H1 (cell line): ENCODE measurements around the gene BCAS1. TPM values are rescaled to one million over a fixed set of nuclear protein-coding genes. Genes with fewer than 3 reads are reported as not detected.

Experiments used
- CTCF ChIA-PET: fragments of 300-600 bp; sonication (Branson Sonifier 250); formaldehyde crosslinking; loops from one replicate; lab custom pipeline; 2021; ENCODE audit not compliant: partially characterized antibody; lab: Charles Lee
- POLR2A ChIA-PET: fragments of 300-600 bp; sonication (Branson Sonifier 250); formaldehyde crosslinking; loops from one replicate; lab custom pipeline; 2021; ENCODE audit warnings: inconsistent platforms; ENCODE audit not compliant: partially characterized antibody; lab: Charles Lee
- DNase-seq, 2 experiments: peaks; one replicate each; pipeline versions ENCODE4 v3.0.0 to v3.0.0-alpha.2; 2010 to 2022; ENCODE audit warnings: low spot score in 2 of 2, low read depth in 1 of 2, mixed read lengths in 1 of 2
- FAIRE-seq: peaks from 2 replicates; lab custom pipeline; 2011; peaks lifted over from hg19 to GRCh38; lab: Jason Lieb, UNC
- H2AFZ ChIP-seq: 2 replicates; pipeline ENCODE4 v1.8.1; 2012; ENCODE audit warnings: low read length, inconsistent platforms
- H2AK5ac ChIP-seq: 2 replicates; pipeline ENCODE4 v1.6.1; 2013; ENCODE audit warnings: low read depth, low read length
- H2BK120ac ChIP-seq: replicated peaks from 2 replicates; pipeline ENCODE3; 2013; ENCODE audit warnings: low read depth, low read length, inconsistent platforms
- H2BK12ac ChIP-seq: 2 replicates; pipeline ENCODE4 v1.6.1; 2013; ENCODE audit warnings: low read depth, low read length
- H2BK15ac ChIP-seq: 2 replicates; pipeline ENCODE4 v1.6.1; 2013; ENCODE audit warnings: low read length
- H2BK20ac ChIP-seq: 2 replicates; pipeline ENCODE4 v1.6.1; 2013; ENCODE audit warnings: low read length
- H2BK5ac ChIP-seq: 2 replicates; pipeline ENCODE4 v1.6.1; 2013; ENCODE audit warnings: low read depth, low read length
- H3K14ac ChIP-seq: 2 replicates; pipeline ENCODE4 v1.6.1; 2013; ENCODE audit warnings: inconsistent platforms; ENCODE audit not compliant: insufficient read length
- H3K18ac ChIP-seq: 2 replicates; pipeline ENCODE4 v1.6.1; 2013; ENCODE audit warnings: low read length; ENCODE audit errors: extremely low read depth
- H3K23ac ChIP-seq: 2 replicates; pipeline ENCODE4 v1.6.1; 2013; ENCODE audit warnings: inconsistent platforms; ENCODE audit not compliant: insufficient read length
- H3K23me2 ChIP-seq: 2 replicates; pipeline ENCODE4 v1.6.1; 2013; ENCODE audit warnings: low read depth, low read length
- H3K27ac ChIP-seq: 2 replicates; pipeline ENCODE4 v1.6.1; 2011; ENCODE audit warnings: low read depth, low read length, inconsistent platforms
- H3K27me3 ChIP-seq, 4 experiments: replicated peaks in 1 of 4; 1 replicate in 1 of 4; 2 replicates in 3 of 4; pipeline versions ENCODE4 v1.6.1 to v1.8.1; 2011 to 2013; ENCODE audit warnings: low read length in 3 of 4, mild to moderate bottlenecking in 3 of 4, inconsistent platforms in 2 of 4, mixed read lengths in 2 of 4, moderate library complexity in 1 of 4; ENCODE audit not compliant: control insufficient read depth in 3 of 4, insufficient read depth in 3 of 4; ENCODE audit errors: extremely low read depth in 1 of 4
- H3K36me3 ChIP-seq, 4 experiments: 2 replicates each; pipeline versions ENCODE4 v1.6.1 to v1.8.1; 2011 to 2013; ENCODE audit warnings: mild to moderate bottlenecking in 4 of 4, low read length in 3 of 4, moderate library complexity in 2 of 4, control low read depth in 1 of 4, inconsistent platforms in 1 of 4; ENCODE audit not compliant: insufficient read depth in 4 of 4, control insufficient read depth in 2 of 4
- H3K4ac ChIP-seq: replicated peaks from 2 replicates; pipeline ENCODE3; 2013; ENCODE audit warnings: low read length, low read depth, mixed read lengths, inconsistent platforms; ENCODE audit not compliant: insufficient read length
- H3K4me1 ChIP-seq, 4 experiments: replicated peaks in 1 of 4; 1 replicate in 1 of 4; 2 replicates in 3 of 4; pipeline versions ENCODE4 v1.6.1 to v1.8.1; 2011 to 2013; ENCODE audit warnings: low read length in 3 of 4, inconsistent platforms in 2 of 4, mixed read lengths in 1 of 4; ENCODE audit not compliant: insufficient read depth in 4 of 4, control insufficient read depth in 3 of 4
- H3K4me2 ChIP-seq, 2 experiments: 2 replicates each; pipeline versions ENCODE4 v1.6.1 to v1.8.1; 2011 to 2013; ENCODE audit warnings: low read depth in 2 of 2, low read length in 2 of 2, control low read depth in 1 of 2, inconsistent platforms in 1 of 2, mild to moderate bottlenecking in 1 of 2; ENCODE audit not compliant: insufficient read depth in 1 of 2
- H3K4me3 ChIP-seq, 4 experiments: fragments of 200-600, 300-600 bp in 1 of 4; sonication (generic), shearing (Covaris generic), sonication (Bioruptor Twin) in 1 of 4; 2 replicates each; pipeline versions ENCODE4 v1.5.1 to v1.8.1; 2011 to 2016; ENCODE audit warnings: low read length in 4 of 4, low read depth in 3 of 4, control low read depth in 2 of 4, inconsistent platforms in 2 of 4, mild to moderate bottlenecking in 2 of 4, mixed read lengths in 1 of 4, moderate library complexity in 1 of 4; ENCODE audit not compliant: insufficient read depth in 2 of 4; ENCODE audit errors: extremely low read depth in 1 of 4
- H3K56ac ChIP-seq: replicated peaks from 2 replicates; pipeline ENCODE3; 2013; ENCODE audit warnings: low read depth, mild to moderate bottlenecking, mixed read lengths, low read length, inconsistent platforms; ENCODE audit not compliant: insufficient read length
- H3K79me1 ChIP-seq: 2 replicates; pipeline ENCODE4 v1.6.1; 2013; ENCODE audit warnings: low read depth, low read length, control low read depth
- H3K79me2 ChIP-seq, 2 experiments: 2 replicates each; pipeline versions ENCODE4 v1.6.1 to v1.8.1; 2012 to 2013; ENCODE audit warnings: low read length in 2 of 2, mild to moderate bottlenecking in 2 of 2, inconsistent platforms in 1 of 2; ENCODE audit not compliant: insufficient read depth in 2 of 2, control insufficient read depth in 1 of 2
- H3K9ac ChIP-seq, 4 experiments: replicated peaks in 1 of 4; 1 replicate in 1 of 4; 2 replicates in 3 of 4; pipeline versions ENCODE4 v1.6.1 to v1.8.1; 2011 to 2013; ENCODE audit warnings: low read depth in 3 of 4, low read length in 3 of 4, control low read depth in 2 of 4, mild to moderate bottlenecking in 2 of 4, moderate library complexity in 2 of 4, inconsistent platforms in 1 of 4; ENCODE audit errors: extremely low read depth in 1 of 4
- H3K9me3 ChIP-seq, 2 experiments: 2 replicates each; pipeline versions ENCODE4 v1.6.1 to v1.8.1; 2012 to 2013; ENCODE audit warnings: mild to moderate bottlenecking in 2 of 2, moderate library complexity in 2 of 2, control low read depth in 1 of 2, inconsistent platforms in 1 of 2, low read depth in 1 of 2, low read length in 1 of 2, mixed read lengths in 1 of 2; ENCODE audit not compliant: insufficient read depth in 2 of 2
- H4K20me1 ChIP-seq, 2 experiments: replicated peaks in 1 of 2; 2 replicates each; pipeline versions ENCODE3 to v1.8.1; 2011 to 2013; ENCODE audit warnings: inconsistent platforms in 2 of 2, low read length in 2 of 2, mild to moderate bottlenecking in 1 of 2; ENCODE audit not compliant: insufficient read depth in 2 of 2, control insufficient read depth in 1 of 2
- H4K5ac ChIP-seq: 2 replicates; pipeline ENCODE4 v1.6.1; 2013; ENCODE audit warnings: low read length, low read depth, mixed read lengths, inconsistent platforms; ENCODE audit not compliant: insufficient read length
- H4K8ac ChIP-seq: 2 replicates; pipeline ENCODE4 v1.8.0; 2013; ENCODE audit warnings: mild to moderate bottlenecking, moderate library complexity, low read length, inconsistent platforms; ENCODE audit not compliant: insufficient read depth; ENCODE audit errors: extremely low read depth
- H4K91ac ChIP-seq: replicated peaks from 2 replicates; pipeline ENCODE3; 2013; ENCODE audit warnings: low read length, mixed read lengths, inconsistent platforms; ENCODE audit not compliant: insufficient read length
- CEBPB ChIP-seq: IDR thresholded peaks from 2 replicates; pipeline ENCODE4 v1.6.1; 2012; ENCODE audit warnings: low read depth, low read length
- E2F6 ChIP-seq: IDR thresholded peaks from 2 replicates; pipeline ENCODE4 v1.6.1; 2012; ENCODE audit warnings: inconsistent platforms
- HDAC2 ChIP-seq, 2 experiments: fragments of 300-600 bp in 1 of 2; sonication (generic) in 1 of 2; IDR thresholded peaks; 2 replicates each; pipeline ENCODE4 v1.6.1; 2011 to 2012; ENCODE audit warnings: low read depth in 2 of 2, low read length in 2 of 2, mild to moderate bottlenecking in 2 of 2, moderate library complexity in 2 of 2, borderline replicate concordance in 1 of 2, inconsistent platforms in 1 of 2
- KDM4A ChIP-seq: IDR thresholded peaks from one replicate; pipeline ENCODE4 v1.7.1; 2012; ENCODE audit warnings: low read depth, mild to moderate bottlenecking, moderate library complexity, low read length, inconsistent platforms; ENCODE audit not compliant: severe bottlenecking
- MAFK ChIP-seq: IDR thresholded peaks from 2 replicates; pipeline ENCODE4 v1.6.1; 2012; ENCODE audit warnings: low read depth, mild to moderate bottlenecking, improper control_type of control experiment, low read length
- MAX ChIP-seq: IDR thresholded peaks from 2 replicates; pipeline ENCODE4 v1.6.1; 2012; ENCODE audit warnings: inconsistent platforms
- PHF8 ChIP-seq: fragments of 200-600 bp; sonication (generic); conservative IDR thresholded peaks from 2 replicates; pipeline ENCODE4 v1.7.1; 2012; ENCODE audit warnings: low read depth, mild to moderate bottlenecking, inconsistent platforms, low read length, moderate library complexity
- POLR2A ChIP-seq, 2 experiments: IDR thresholded peaks; 1 replicate in 1 of 2; 2 replicates in 1 of 2; pipeline ENCODE4 v1.6.1; 2011; ENCODE audit warnings: low read depth in 2 of 2, low read length in 2 of 2, mild to moderate bottlenecking in 2 of 2; ENCODE audit errors: control extremely low read depth in 1 of 2
- RXRA ChIP-seq: IDR thresholded peaks from 2 replicates; pipeline ENCODE4 v1.6.1; 2011; ENCODE audit warnings: low read depth, mild to moderate bottlenecking, low read length, moderate library complexity; ENCODE audit not compliant: insufficient read depth
- SIN3A ChIP-seq, 2 experiments: IDR thresholded peaks in 1 of 2; conservative IDR thresholded peaks in 1 of 2; 2 replicates each; pipeline ENCODE4 v1.6.1; 2011 to 2012; ENCODE audit warnings: low read length in 2 of 2, improper control_type of control experiment in 1 of 2, low read depth in 1 of 2, mild to moderate bottlenecking in 1 of 2
- SIX5 ChIP-seq: IDR thresholded peaks from 2 replicates; pipeline ENCODE4 v1.6.1; 2011; ENCODE audit warnings: mild to moderate bottlenecking, low read depth, low read length
- SP1 ChIP-seq: IDR thresholded peaks from 2 replicates; pipeline ENCODE4 v1.6.1; 2011; ENCODE audit warnings: low read depth, low read length
- TCF12 ChIP-seq: IDR thresholded peaks from 2 replicates; pipeline ENCODE4 v1.6.1; 2011; ENCODE audit warnings: low read depth, mild to moderate bottlenecking, low read length
- WGBS, 2 experiments: shearing (Covaris generic) in 1 of 2; methylation state at CpG; one replicate each; pipeline versions ENCODE4 v1.1.6 to v1.1.7; 2013 to 2015; ENCODE audit warnings: low lambda C conversion rate in 2 of 2, mixed read lengths in 2 of 2, inconsistent platforms in 1 of 2, low coverage in 1 of 2, missing lambda C conversion rate in 1 of 2; ENCODE audit not compliant: insufficient replicate concordance in 2 of 2, insufficient coverage in 1 of 2, insufficient read length in 1 of 2; ENCODE audit errors: extremely low coverage in 1 of 2, missing lambda C conversion rate in 1 of 2; 5-methylcytosine and 5-hydroxymethylcytosine counted together
- polyA plus RNA-seq, 7 experiments: library from polyadenylated mRNA; depleted of rRNA in 3 of 7; stranded (reverse) in 5 of 7; unstranded in 2 of 7; fragments of >200 nt in 5 of 7; fragments of 200-250 nt in 2 of 7; gene quantifications; 1 replicate in 5 of 7; 2 replicates in 1 of 7; 4 replicates in 1 of 7; pipeline versions ENCODE4 v1.2.1 to v1.2.3, GENCODE V29; 2011 to 2013; ENCODE audit warnings: missing spikeins in 2 of 7, mixed read lengths in 2 of 7
- total RNA-seq: library from RNA; stranded (reverse); fragmentation: NEBNext Ultra II Directional; extraction: Animal tissue kit (Norgen Biotek cat#: 25700); gene quantifications from 2 replicates; pipeline ENCODE4 v1.2.1, GENCODE V29; 2021

The BCAS1 gene
- total and polyA plus RNA-seq, 2 of the 8 experiments (the other 6 are each of a cell fraction or from before 2014, with no cell fraction given), result 0.06 to 0.19 TPM

GRCh38 chr20:53981752-53982437 lies 88.5 kb downstream of the BCAS1 start:
- no peaks in the 10 kb centered on the region for H3K79me2 ChIP-seq
- ChIA-PET POLR2A (no interaction called here), CTCF (interaction anchor here (0.6 kb wide), 1 partner anchor 40 kb away, joined by 3 read pairs; no protein-coding TSS in a partner anchor)
- TF ChIP-seq RXRA (no peak), SIX5 (no peak), PHF8 (no peak), POLR2A (IDR thresholded peaks at IDR 0.05; ENCODE audit: control extremely low read depth in 1 of 2, low read depth in 2 of 2, low read length in 2 of 2) (no peak), SP1 (no peak), KDM4A (no peak), E2F6 (no peak), MAX (no peak), SIN3A (conservative IDR thresholded peaks at IDR 0.05 in 1 of 2, IDR thresholded peaks at IDR 0.05 in 1 of 2; ENCODE audit: low read depth in 1 of 2, low read length in 2 of 2) (no peak), HDAC2 (IDR thresholded peaks at IDR 0.05; ENCODE audit: borderline replicate concordance in 1 of 2, low read depth in 2 of 2, low read length in 2 of 2) (no peak), TCF12 (no peak), MAFK (no peak), CEBPB (no peak)

More at GRCh38 chr20:53981752-53982437, 88.5 kb downstream of the BCAS1 start:
- no peak overlapping the region for H2BK5ac ChIP-seq
- no peak overlapping the region for H3K4ac ChIP-seq
- no peak overlapping the region for H2BK120ac ChIP-seq
- H3K4me1 ChIP-seq, result no peaks in the 10 kb centered on the region
- no peak overlapping the region for H4K8ac ChIP-seq
- H4K20me1 ChIP-seq, result no peaks in the 10 kb centered on the region
- no peak overlapping the region for H3K23ac ChIP-seq
- H3K14ac ChIP-seq, result no peak overlapping the region
- H2BK20ac ChIP-seq, result no peak overlapping the region
- H3K27ac ChIP-seq, result no peak overlapping the region
- no peaks in the 10 kb centered on the region for H3K27me3 ChIP-seq
- H3K79me1 ChIP-seq, result no peaks in the 10 kb centered on the region
- no peak overlapping the region for H2BK12ac ChIP-seq
- 87% methylated on average over 4 of the region's 4 CpGs; no CpG with 5 or more reads in 1 of the 2 experiments for WGBS, 2 experiments
- H3K4me2 ChIP-seq, result no peak overlapping the region
- H2AFZ ChIP-seq, result no peak overlapping the region
- H3K23me2 ChIP-seq, result no peaks in the 10 kb centered on the region
- H4K5ac ChIP-seq, result no peak overlapping the region
- no peak overlapping the region for H4K91ac ChIP-seq
- H2AK5ac ChIP-seq, result no peak overlapping the region
- H3K36me3 ChIP-seq, result no peaks in the 10 kb centered on the region
- no peaks in the 10 kb centered on the region for H3K9me3 ChIP-seq
- no peak overlapping the region for H3K18ac ChIP-seq
- DNase-seq, result no peak
- no peak for FAIRE-seq
- no peak overlapping the region for H3K9ac ChIP-seq
- H3K4me3 ChIP-seq, result no peak overlapping the region
- no peak overlapping the region for H2BK15ac ChIP-seq
- H3K56ac ChIP-seq, result no peak overlapping the region
